HuH-7 (cell line): ENCODE measurements around the gene RHO.

ENCODE experiments used
- DNase-seq: peaks from one replicate; pipeline ENCODE4 v3.0.0; 2011; ENCODE audit warnings: low spot score

The RHO gene

DNA sequence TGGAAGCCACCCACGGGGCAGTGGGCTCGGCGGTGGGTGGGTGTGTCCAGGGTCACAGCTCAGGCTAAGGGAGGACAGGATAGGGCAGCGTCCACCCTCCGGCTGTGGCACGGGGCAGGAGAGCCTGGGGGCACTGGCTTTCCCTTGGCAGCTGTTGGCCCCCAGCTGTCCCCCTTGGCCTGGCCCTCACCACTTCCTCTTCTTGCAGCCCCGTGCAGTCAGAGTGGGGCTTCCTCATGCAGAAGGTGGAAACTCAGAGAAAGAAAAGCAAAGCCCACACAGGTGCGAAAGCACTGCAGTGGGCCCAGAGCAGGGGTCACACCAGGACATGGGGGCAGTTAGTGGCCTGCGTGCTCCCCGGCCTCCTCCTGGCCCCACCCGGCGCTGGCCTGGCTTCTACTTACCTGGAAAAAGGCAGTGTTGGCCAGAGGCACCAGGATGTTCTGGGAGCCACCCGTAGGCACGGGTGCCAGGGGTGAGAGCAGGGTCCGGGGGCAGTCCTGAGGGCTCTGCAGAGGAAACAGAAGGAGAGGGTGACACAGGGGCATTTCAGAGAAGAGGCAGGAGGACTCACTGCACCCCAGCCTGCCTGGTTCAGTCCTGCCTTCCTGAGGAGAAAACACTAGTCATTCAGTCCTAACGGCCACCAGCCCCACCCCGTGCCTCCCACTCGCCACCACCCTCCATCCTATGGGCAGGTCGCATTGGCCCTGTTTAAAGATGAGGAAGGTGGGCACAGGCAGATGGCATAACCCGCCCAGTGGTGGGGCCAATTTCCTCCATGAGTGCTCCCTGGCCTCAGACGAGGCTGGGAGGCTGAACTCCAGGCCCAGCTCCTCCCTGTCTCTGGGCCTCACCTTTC, 49.7 kb downstream of the RHO start:
- no peak for DNase-seq

DNA sequence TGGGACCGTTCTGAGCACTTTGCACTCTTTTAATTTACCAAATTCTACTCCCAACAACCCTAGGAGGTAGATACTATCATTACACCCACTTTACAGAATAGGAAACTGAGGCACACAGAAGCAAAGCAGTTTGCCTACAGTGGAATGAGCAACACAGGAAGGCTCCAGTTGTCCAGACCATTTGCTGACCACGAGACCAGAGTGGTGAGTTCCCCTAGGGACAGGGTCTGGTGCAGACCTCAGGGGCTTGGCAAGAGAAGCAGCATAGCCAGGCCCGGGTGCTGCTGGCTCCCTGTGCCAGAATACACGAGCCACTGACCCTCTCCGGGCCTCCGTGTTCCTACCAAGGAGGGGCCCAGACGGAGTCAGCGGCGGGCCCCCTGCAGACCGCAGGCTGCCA, 51.6 kb downstream of the RHO start:
- no peak for DNase-seq

DNA sequence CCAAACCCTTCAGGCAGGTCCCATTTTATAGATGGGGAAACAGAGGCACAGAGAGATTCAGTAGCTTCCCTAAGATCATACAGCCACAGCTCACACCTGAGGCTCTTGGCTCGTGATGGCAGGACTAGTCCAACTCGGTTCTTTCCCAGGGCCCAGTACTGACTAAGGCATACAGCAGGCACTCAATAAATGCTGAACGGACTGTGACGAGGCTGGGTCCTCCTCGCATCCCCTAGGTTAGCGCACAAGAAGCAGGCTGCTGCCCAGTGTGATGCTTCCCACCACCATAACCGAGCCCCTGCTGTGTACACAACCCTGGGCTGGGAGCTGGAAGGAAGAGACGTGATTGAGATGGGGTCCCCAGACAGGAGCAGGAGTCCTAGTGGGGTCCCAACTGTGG, 53.2 kb downstream of the RHO start:
- no peak for DNase-seq

DNA sequence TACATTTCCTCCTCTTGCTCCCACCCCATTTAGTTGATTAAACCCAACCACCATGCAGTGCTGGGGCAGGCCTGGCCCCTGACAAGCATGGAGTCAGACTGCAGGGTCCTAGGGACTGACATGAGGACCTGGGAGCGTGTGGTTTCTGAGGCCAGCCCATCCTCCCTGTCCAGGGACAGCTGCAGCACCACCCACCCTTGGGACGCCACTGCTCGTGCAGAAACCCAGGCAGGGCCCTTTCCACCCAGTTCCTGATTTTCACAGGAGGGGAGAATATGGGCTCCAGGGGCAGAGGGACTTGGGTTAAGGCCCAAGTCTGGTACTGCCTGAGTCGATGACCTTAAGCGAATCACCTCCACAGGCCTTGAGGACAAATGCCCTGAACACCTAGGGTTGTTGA, 54.4 kb downstream of the RHO start:
- DNase-seq = no peak

DNA sequence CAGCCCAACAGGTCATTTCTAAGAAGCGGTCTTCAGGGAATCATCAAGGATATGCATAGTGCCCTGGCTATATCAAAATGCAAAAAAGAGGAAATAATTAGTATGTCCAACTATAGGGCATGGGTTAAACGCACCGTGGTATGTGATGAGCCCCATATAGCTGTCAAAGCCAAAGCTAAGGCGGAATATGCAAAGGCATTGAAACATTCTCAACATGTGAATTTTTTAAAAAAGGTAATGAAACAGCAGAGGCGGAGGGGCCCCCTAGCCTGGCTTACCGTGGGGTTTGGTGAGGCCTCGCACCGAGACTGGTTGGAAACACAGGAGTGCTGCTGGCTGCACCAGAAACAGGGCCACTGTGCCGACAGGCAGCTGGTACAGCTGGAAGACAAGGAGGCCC, 54.9 kb downstream of the RHO start:
- no peak for DNase-seq

DNA sequence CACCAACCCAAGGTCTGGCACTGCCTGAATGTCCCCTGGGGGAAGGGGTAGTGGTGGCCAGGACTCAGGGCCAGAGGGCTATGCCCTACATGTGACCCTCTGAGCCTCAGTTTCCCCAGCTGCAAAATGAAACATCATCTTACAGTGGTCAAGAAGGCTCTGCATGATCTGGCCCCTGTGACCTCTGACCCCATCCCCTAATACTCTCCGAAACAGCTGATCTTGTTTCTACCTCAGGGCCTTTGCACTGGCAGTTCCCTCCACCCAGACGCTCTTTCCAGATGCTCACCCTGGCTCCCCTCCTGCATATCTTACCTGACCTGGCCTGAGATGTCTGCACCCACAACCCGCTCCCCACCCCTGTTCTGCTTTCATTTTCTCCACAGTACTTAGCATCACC, 56.2 kb downstream of the RHO start:
- DNase-seq = no peak
